GM19452 (cell line): Measurements from ENCODE around the gene CYP11A1.
"Not testable (repeated sequence)": the region's sequence is repeated elsewhere in the genome, so short reads cannot be mapped to it uniquely, and the experiment has no call there.

Experiments
- ATAC-seq: cut with Tn5 transposase; IDR thresholded peaks from one replicate; pipeline ENCODE4 v1.9.1; 2021; ENCODE audit not compliant: unreplicated experiment

Gene CYP11A1

GRCh38 chr15:74376226-74376625 lies 8.8 kb upstream of the CYP11A1 start:
- no peak for ATAC-seq

- no peak for ATAC-seq
Measured at GRCh38 chr15:74375303-74375693, 7.9 kb upstream of the CYP11A1 start.

- ATAC-seq = no peak
Measured at GRCh38 chr15:74374648-74375302, 7.3 kb upstream of the CYP11A1 start.

- peak; percentile 62 for ATAC-seq
Measured at GRCh38 chr15:74373731-74374647, 6.5 kb upstream of the CYP11A1 start.

GRCh38 chr15:74373056-74373650 lies 5.7 kb upstream of the CYP11A1 start:
- no peak for ATAC-seq

- ATAC-seq = no peak
Measured at GRCh38 chr15:74370471-74370870, 3.0 kb upstream of the CYP11A1 start.

GRCh38 chr15:74369756-74370155 lies 2.3 kb upstream of the CYP11A1 start:
- ATAC-seq = no peak

- no peak for ATAC-seq
Measured at GRCh38 chr15:74369084-74369745, 1.8 kb upstream of the CYP11A1 start.

- ATAC-seq = no peak
Measured at GRCh38 chr15:74368121-74368520, 675 bp upstream of the CYP11A1 start.

GRCh38 chr15:74365598-74366445 lies 1.6 kb downstream of the CYP11A1 start:
- ATAC-seq = no peak

- no peak for ATAC-seq
Measured at GRCh38 chr15:74364936-74365597, 2.4 kb downstream of the CYP11A1 start.

GRCh38 chr15:74362482-74362881 lies 5.0 kb downstream of the CYP11A1 start:
- no peak for ATAC-seq

- ATAC-seq = not testable (repeated sequence)
Measured at GRCh38 chr15:74360855-74361254, 6.6 kb downstream of the CYP11A1 start.

GRCh38 chr15:74359376-74359775 lies 8.1 kb downstream of the CYP11A1 start:
- ATAC-seq = not testable (repeated sequence)

- ATAC-seq = not testable (repeated sequence)
Measured at GRCh38 chr15:74357514-74357913, 9.9 kb downstream of the CYP11A1 start.

- ATAC-seq = not testable (repeated sequence)
Measured at GRCh38 chr15:74356050-74356449, 11.4 kb downstream of the CYP11A1 start.

GRCh38 chr15:74353992-74354391 lies 13.5 kb downstream of the CYP11A1 start:
- ATAC-seq = not testable (repeated sequence)

- ATAC-seq = no peak
Measured at GRCh38 chr15:74352393-74352910, 15.0 kb downstream of the CYP11A1 start.

- no peak for ATAC-seq
Measured at GRCh38 chr15:74351670-74352069, 15.8 kb downstream of the CYP11A1 start.
